OCI-LY3 (cell line): ENCODE measurements around the gene TMEM259.

Experiments
- CTCF ChIP-seq: fragments of 200-600, 300-600 bp; sonication (generic); IDR thresholded peaks from 2 replicates; pipeline ENCODE4 v1.5.1; 2014; ENCODE audit warnings: antibody characterized with exemption, low read length, low read depth
- EZH2phosphoT487 ChIP-seq: fragments of 200-600 bp; shearing (Covaris generic); IDR thresholded peaks from 2 replicates; pipeline ENCODE4 v1.6.1; 2018; ENCODE audit warnings: antibody characterized with exemption, mixed run types, low read depth

- TF ChIP-seq CTCF (no peak), EZH2phosphoT487 (no peak)
These were observed 699 bp downstream of the TMEM259 start for GRCh38 chr19:1019980-1020867.
